ENCODE data around the gene WDR45B.

DNA sequence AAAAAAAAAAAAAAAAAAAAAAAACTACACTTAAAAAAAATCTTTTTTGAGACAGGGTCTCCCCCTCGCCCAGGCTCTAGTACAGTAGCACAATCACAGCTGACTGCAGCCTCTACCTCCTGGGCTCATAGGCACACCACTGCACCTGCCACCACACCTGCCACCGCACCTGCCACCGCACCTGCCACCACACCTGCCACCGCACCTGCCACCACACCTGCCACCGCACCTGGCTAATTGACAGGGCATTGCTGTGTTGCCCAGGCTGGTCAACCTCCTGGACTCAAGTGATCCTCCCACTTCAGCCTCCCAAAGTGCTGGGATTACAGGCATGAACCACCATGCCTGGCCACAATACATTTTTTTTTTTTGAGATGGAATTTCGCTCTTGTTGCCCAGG lies 17.6 kb upstream of the WDR45B start:
- no peak for TF ChIP-seq POLR2AphosphoS5 (IDR thresholded peaks at IDR 0.05)
- TF ChIP-seq, protein P1, sequence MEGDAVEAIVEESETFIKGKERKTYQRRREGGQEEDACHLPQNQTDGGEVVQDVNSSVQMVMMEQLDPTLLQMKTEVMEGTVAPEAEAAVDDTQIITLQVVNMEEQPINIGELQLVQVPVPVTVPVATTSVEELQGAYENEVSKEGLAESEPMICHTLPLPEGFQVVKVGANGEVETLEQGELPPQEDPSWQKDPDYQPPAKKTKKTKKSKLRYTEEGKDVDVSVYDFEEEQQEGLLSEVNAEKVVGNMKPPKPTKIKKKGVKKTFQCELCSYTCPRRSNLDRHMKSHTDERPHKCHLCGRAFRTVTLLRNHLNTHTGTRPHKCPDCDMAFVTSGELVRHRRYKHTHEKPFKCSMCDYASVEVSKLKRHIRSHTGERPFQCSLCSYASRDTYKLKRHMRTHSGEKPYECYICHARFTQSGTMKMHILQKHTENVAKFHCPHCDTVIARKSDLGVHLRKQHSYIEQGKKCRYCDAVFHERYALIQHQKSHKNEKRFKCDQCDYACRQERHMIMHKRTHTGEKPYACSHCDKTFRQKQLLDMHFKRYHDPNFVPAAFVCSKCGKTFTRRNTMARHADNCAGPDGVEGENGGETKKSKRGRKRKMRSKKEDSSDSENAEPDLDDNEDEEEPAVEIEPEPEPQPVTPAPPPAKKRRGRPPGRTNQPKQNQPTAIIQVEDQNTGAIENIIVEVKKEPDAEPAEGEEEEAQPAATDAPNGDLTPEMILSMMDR (IDR thresholded peaks at IDR 0.05): no peak
- no peak for TF ChIP-seq EP300 (IDR thresholded peaks at IDR 0.05; ENCODE audit: low read depth)
